Astrocyte (in vitro differentiated cells and primary cell): ENCODE measurements around the gene CD2. TPM values are rescaled to one million over a fixed set of nuclear protein-coding genes. Genes with fewer than 3 reads are reported as not detected.
A peak's percentile ranks its signal among the peaks of the same experiment; 100 is the strongest.

Experiments used
- DNase-seq: peaks from one replicate; pipeline ENCODE4 v3.0.0-alpha.2; 2010; ENCODE audit warnings: low read depth
- FAIRE-seq: peaks from 2 replicates; lab custom pipeline; 2011; peaks lifted over from hg19 to GRCh38; lab: Jason Lieb, UNC
- H2AFZ ChIP-seq: 2 replicates; pipeline ENCODE4 v1.6.0; 2012; ENCODE audit warnings: low read depth, low read length, inconsistent platforms
- H3K27ac ChIP-seq: 2 replicates; pipeline ENCODE4 v1.5.1; 2011; ENCODE audit warnings: low read depth, low read length, inconsistent platforms
- H3K27me3 ChIP-seq: 2 replicates; pipeline ENCODE4 v1.6.0; 2011; ENCODE audit warnings: low read length, inconsistent platforms; ENCODE audit not compliant: insufficient read depth
- H3K36me3 ChIP-seq: 2 replicates; pipeline ENCODE4 v1.5.1; 2011; ENCODE audit warnings: low read length, inconsistent platforms; ENCODE audit not compliant: insufficient read depth
- H3K4me1 ChIP-seq: 2 replicates; pipeline ENCODE4 v1.5.1; 2011; ENCODE audit warnings: low read length, inconsistent platforms; ENCODE audit not compliant: insufficient read depth
- H3K4me2 ChIP-seq: 2 replicates; pipeline ENCODE4 v1.6.0; 2012; ENCODE audit warnings: low read length, inconsistent platforms
- H3K4me3 ChIP-seq: 2 replicates; pipeline ENCODE4 v1.5.1; 2011; ENCODE audit warnings: low read depth, mild to moderate bottlenecking, low read length, inconsistent platforms; ENCODE audit not compliant: insufficient read depth
- H3K79me2 ChIP-seq: 2 replicates; pipeline ENCODE4 v1.6.0; 2012; ENCODE audit warnings: mild to moderate bottlenecking, low read length, inconsistent platforms; ENCODE audit not compliant: insufficient read depth
- H3K9ac ChIP-seq: 2 replicates; pipeline ENCODE4 v1.6.0; 2012; ENCODE audit warnings: mild to moderate bottlenecking, low read length, inconsistent platforms
- H3K9me3 ChIP-seq: 2 replicates; pipeline ENCODE4 v1.5.1; 2012; ENCODE audit warnings: low read depth, mild to moderate bottlenecking, low read length, inconsistent platforms; ENCODE audit not compliant: insufficient read depth
- H4K20me1 ChIP-seq: 2 replicates; pipeline ENCODE4 v1.6.0; 2012; ENCODE audit warnings: low read length, inconsistent platforms; ENCODE audit not compliant: insufficient read depth
- H3K27ac Mint-ChIP-seq: one replicate; pipeline ENCODE4 v1.8.0; 2021; ENCODE audit warnings: mild to moderate bottlenecking, mixed read lengths; ENCODE audit not compliant: unreplicated experiment
- H3K27me3 Mint-ChIP-seq: one replicate; pipeline ENCODE4 v1.8.0; 2021; ENCODE audit warnings: low read depth, mixed read lengths; ENCODE audit not compliant: unreplicated experiment
- H3K36me3 Mint-ChIP-seq: one replicate; pipeline ENCODE4 v1.8.0; 2021; ENCODE audit warnings: low read depth, mixed read lengths; ENCODE audit not compliant: unreplicated experiment
- H3K4me1 Mint-ChIP-seq: one replicate; pipeline ENCODE4 v1.8.0; 2021; ENCODE audit warnings: low read depth, mixed read lengths; ENCODE audit not compliant: unreplicated experiment
- H3K4me3 Mint-ChIP-seq: one replicate; pipeline ENCODE4 v1.8.0; 2021; ENCODE audit warnings: mild to moderate bottlenecking, moderate library complexity, mixed read lengths; ENCODE audit not compliant: unreplicated experiment
- H3K9me3 Mint-ChIP-seq: one replicate; pipeline ENCODE4 v1.8.0; 2021; ENCODE audit warnings: mild to moderate bottlenecking, mixed read lengths; ENCODE audit not compliant: unreplicated experiment
- EZH2 ChIP-seq: IDR thresholded peaks from 2 replicates; pipeline ENCODE4 v1.6.1; 2012; ENCODE audit warnings: mild to moderate bottlenecking, low read length, inconsistent platforms; ENCODE audit not compliant: insufficient read depth
- total RNA-seq: library from RNA; stranded (reverse); gene quantifications from 2 replicates; pipeline ENCODE4 v1.2.1, GENCODE V29; 2021
- TF ChIP-seq, protein P1 (sequence below): IDR thresholded peaks from 2 replicates; pipeline ENCODE4 v1.5.1; 2011; ENCODE audit warnings: low read depth, mild to moderate bottlenecking, inconsistent platforms, low read length, moderate library complexity; ENCODE audit not compliant: insufficient read depth

The CD2 gene
- total RNA-seq, 1 donor from 2014 or later: 0.14 TPM

DNA sequence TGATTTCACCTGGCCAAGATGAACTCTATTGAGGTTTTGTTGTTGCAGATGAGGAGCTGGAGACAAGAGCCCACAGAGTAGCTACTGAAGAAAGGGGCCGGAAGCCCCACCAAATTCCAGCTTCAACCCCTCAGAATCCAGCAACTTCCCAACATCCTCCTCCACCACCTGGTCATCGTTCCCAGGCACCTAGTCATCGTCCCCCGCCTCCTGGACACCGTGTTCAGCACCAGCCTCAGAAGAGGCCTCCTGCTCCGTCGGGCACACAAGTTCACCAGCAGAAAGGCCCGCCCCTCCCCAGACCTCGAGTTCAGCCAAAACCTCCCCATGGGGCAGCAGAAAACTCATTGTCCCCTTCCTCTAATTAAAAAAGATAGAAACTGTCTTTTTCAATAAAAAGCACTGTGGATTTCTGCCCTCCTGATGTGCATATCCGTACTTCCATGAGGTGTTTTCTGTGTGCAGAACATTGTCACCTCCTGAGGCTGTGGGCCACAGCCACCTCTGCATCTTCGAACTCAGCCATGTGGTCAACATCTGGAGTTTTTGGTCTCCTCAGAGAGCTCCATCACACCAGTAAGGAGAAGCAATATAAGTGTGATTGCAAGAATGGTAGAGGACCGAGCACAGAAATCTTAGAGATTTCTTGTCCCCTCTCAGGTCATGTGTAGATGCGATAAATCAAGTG is 14.3 kb downstream of the CD2 start:
- peaks cover 3% of the 10 kb centered on the region for H3K9me3 Mint-ChIP-seq
- no peaks in the 10 kb centered on the region for H4K20me1 ChIP-seq
- no peaks in the 10 kb centered on the region for H3K79me2 ChIP-seq
- no peak for DNase-seq
- H3K4me1 ChIP-seq: peaks cover 3% of the 10 kb centered on the region
- H3K27me3 Mint-ChIP-seq: peaks cover 2% of the 10 kb centered on the region
- H3K4me2 ChIP-seq: no peak overlapping the region
- H3K27me3 ChIP-seq: no peaks in the 10 kb centered on the region
- peaks cover 2% of the 10 kb centered on the region for H3K36me3 Mint-ChIP-seq
- no peaks in the 10 kb centered on the region for H3K36me3 ChIP-seq
- H3K4me1 Mint-ChIP-seq: peaks cover 10% of the 10 kb centered on the region
- no peak for FAIRE-seq
- no peak for TF ChIP-seq EZH2
- TF ChIP-seq, protein P1, sequence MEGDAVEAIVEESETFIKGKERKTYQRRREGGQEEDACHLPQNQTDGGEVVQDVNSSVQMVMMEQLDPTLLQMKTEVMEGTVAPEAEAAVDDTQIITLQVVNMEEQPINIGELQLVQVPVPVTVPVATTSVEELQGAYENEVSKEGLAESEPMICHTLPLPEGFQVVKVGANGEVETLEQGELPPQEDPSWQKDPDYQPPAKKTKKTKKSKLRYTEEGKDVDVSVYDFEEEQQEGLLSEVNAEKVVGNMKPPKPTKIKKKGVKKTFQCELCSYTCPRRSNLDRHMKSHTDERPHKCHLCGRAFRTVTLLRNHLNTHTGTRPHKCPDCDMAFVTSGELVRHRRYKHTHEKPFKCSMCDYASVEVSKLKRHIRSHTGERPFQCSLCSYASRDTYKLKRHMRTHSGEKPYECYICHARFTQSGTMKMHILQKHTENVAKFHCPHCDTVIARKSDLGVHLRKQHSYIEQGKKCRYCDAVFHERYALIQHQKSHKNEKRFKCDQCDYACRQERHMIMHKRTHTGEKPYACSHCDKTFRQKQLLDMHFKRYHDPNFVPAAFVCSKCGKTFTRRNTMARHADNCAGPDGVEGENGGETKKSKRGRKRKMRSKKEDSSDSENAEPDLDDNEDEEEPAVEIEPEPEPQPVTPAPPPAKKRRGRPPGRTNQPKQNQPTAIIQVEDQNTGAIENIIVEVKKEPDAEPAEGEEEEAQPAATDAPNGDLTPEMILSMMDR: no peak
- H3K4me3 Mint-ChIP-seq: no peak overlapping the region
- no peak overlapping the region for H2AFZ ChIP-seq
- H3K27ac Mint-ChIP-seq: no peak overlapping the region
- no peak overlapping the region for H3K27ac ChIP-seq
- H3K9ac ChIP-seq: no peak overlapping the region
- no peaks in the 10 kb centered on the region for H3K9me3 ChIP-seq
- no peak overlapping the region for H3K4me3 ChIP-seq

DNA sequence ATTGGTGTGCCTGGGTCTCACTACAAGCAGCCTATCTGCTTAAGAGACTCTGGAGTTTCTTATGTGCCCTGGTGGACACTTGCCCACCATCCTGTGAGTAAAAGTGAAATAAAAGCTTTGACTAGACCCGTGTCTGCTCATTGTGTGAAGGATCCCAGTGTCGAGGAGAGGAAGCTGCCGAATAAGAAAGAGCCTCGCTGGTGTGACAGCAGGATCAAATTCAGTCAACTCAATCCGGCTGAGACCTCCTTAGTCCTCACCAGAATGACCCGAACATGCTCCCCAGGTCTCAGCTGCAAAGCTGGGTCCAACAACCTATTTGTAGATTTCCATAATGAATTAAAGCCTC is 14.8 kb downstream of the CD2 start:
- Histone ChIP-seq H4K20me1 (no peaks in the 10 kb centered on the region), H3K79me2 (no peaks in the 10 kb centered on the region), H3K27me3 (no peaks in the 10 kb centered on the region), H3K36me3 (no peaks in the 10 kb centered on the region), H3K9me3 (no peaks in the 10 kb centered on the region), H2AFZ (no peak overlapping the region), H3K4me3 (no peak overlapping the region), H3K4me2 (no peak overlapping the region), H3K27ac (no peak overlapping the region), H3K9ac (no peak overlapping the region), H3K4me1 (peaks cover 3% of the 10 kb centered on the region)
- Mint-ChIP-seq H3K36me3 (peaks cover 2% of the 10 kb centered on the region), H3K4me3 (no peak overlapping the region), H3K27me3 (no peaks in the 10 kb centered on the region), H3K9me3 (no peaks in the 10 kb centered on the region), H3K4me1 (peaks cover 8% of the 10 kb centered on the region), H3K27ac (no peak overlapping the region)
- no peak for DNase-seq
- FAIRE-seq: no peak
- TF ChIP-seq, protein P1: no peak
- TF ChIP-seq EZH2: no peak

DNA sequence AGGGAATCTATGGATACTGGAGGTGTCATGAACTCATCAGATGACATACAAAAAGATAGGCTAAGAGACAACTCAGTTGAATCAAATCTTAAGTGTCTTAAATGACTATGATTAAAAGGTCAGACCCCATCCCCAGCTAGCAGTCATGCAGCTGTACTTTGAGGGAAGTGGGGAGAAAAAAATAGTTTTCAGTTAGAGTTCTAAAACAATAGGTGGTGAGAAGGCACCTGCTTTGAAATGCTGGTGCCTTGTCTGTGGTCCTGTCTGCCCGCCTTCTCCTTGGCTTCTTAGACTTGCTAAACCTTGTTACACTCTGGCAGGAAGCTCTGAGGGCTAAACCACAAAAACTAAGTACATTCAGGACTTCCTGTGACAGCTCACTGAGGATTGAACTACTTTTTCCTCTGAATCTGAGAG is 15.3 kb downstream of the CD2 start:
- FAIRE-seq: no peak
- TF ChIP-seq EZH2: no peak
- TF ChIP-seq, protein P1: no peak

More for the DNA sequence above, 15.3 kb downstream of the CD2 start:
- DNase-seq: peak; percentile 74
- Histone ChIP-seq H3K36me3 (no peaks in the 10 kb centered on the region), H3K27ac (no peak overlapping the region), H4K20me1 (no peaks in the 10 kb centered on the region), H3K9ac (no peak overlapping the region), H3K4me2 (peak overlapping the region; percentile 2), H3K9me3 (no peaks in the 10 kb centered on the region), H3K79me2 (no peaks in the 10 kb centered on the region), H3K4me1 (peaks cover 3% of the 10 kb centered on the region), H3K27me3 (no peaks in the 10 kb centered on the region), H3K4me3 (no peak overlapping the region), H2AFZ (no peak overlapping the region)
- H3K27me3 Mint-ChIP-seq: no peaks in the 10 kb centered on the region
- peaks cover 8% of the 10 kb centered on the region for H3K4me1 Mint-ChIP-seq
- no peak overlapping the region for H3K27ac Mint-ChIP-seq
- H3K9me3 Mint-ChIP-seq: no peaks in the 10 kb centered on the region
- peaks cover 2% of the 10 kb centered on the region for H3K36me3 Mint-ChIP-seq
- no peak overlapping the region for H3K4me3 Mint-ChIP-seq
